Body of pancreas (tissue), 4 donors: ENCODE results near the gene STAT1. TPM values are rescaled to one million over a fixed set of nuclear protein-coding genes. Genes with fewer than 3 reads are reported as not detected.
A peak's percentile ranks its signal among the peaks of the same experiment; 100 is the strongest.

Experiments used
- ATAC-seq: fragments of 150-250 bp; one replicate; pipeline ENCODE4 v1.9.1; 2016
- DNase-seq, 4 donors: peaks; one replicate each; pipeline ENCODE4 v3.0.0-alpha.2; 2019
- H3K27ac ChIP-seq, 4 donors: fragments of 200-600 bp; sonication (generic); 1 replicate in 3 of 4; 2 replicates in 1 of 4; pipeline versions ENCODE4 v1.5.1 to v1.6.1; 2016 to 2019; ENCODE audit warnings: mild to moderate bottlenecking in 1 of 4, mixed read lengths in 1 of 4, moderate library complexity in 1 of 4
- H3K27me3 ChIP-seq, 2 donors: fragments of 200-600 bp; sonication (generic); one replicate each; pipeline ENCODE4 v1.6.0; 2016; ENCODE audit warnings: mild to moderate bottlenecking in 1 of 2
- H3K36me3 ChIP-seq, 2 donors: fragments of 200-600 bp; sonication (generic); replicated peaks in 1 of 2; 2 replicates each; pipeline ENCODE4 v1.5.1; 2016; ENCODE audit warnings: low read depth in 2 of 2; ENCODE audit not compliant: insufficient read depth in 1 of 2
- H3K4me1 ChIP-seq: fragments of 200-600 bp; sonication (generic); one replicate; pipeline ENCODE4 v1.6.0; 2016
- H3K4me3 ChIP-seq, 2 donors: fragments of 200-600 bp; sonication (generic); 1 replicate in 1 of 2; 2 replicates in 1 of 2; pipeline ENCODE4 v1.5.1; 2016 to 2019
- H3K9me3 ChIP-seq, 3 donors: fragments of 200-600 bp; sonication (generic); 1 replicate in 2 of 3; 2 replicates in 1 of 3; pipeline ENCODE4 v1.5.1; 2016
- POLR2A ChIP-seq, 3 donors: fragments of 450-650 bp; IDR thresholded peaks; one replicate each; pipeline ENCODE4 v1.6.1; 2016; ENCODE audit warnings: antibody characterized with exemption in 3 of 3, mild to moderate bottlenecking in 2 of 3
- WGBS, 2 donors: methylation state at CpG; one replicate each; pipeline ENCODE4 v1.1.5; 2017; 5-methylcytosine and 5-hydroxymethylcytosine counted together
- intact Hi-C: fragments of 100-400 bp; cut with DNase I; formaldehyde crosslinking; loops from one replicate; pipeline ENCODE4 v1.15.1; 2023
- total RNA-seq, 2 donors: library from RNA; depleted of rRNA; stranded (reverse); fragments of >200 nt; gene quantifications; one replicate each; pipeline ENCODE4 v1.1.0, GENCODE V29; 2016
- TF ChIP-seq, protein P1 (sequence below), 7 experiments: fragments of 450-650 bp in 4 of 7; fragments of 200-600 bp in 3 of 7; sonication (generic) in 3 of 7; IDR thresholded peaks; one replicate each; pipeline ENCODE4 v1.5.1; 2016 to 2019; ENCODE audit warnings: antibody characterized with exemption in 7 of 7

The STAT1 gene
- total RNA-seq, 2 donors from 2014 or later = 30.1 to 56.4 TPM

DNA sequence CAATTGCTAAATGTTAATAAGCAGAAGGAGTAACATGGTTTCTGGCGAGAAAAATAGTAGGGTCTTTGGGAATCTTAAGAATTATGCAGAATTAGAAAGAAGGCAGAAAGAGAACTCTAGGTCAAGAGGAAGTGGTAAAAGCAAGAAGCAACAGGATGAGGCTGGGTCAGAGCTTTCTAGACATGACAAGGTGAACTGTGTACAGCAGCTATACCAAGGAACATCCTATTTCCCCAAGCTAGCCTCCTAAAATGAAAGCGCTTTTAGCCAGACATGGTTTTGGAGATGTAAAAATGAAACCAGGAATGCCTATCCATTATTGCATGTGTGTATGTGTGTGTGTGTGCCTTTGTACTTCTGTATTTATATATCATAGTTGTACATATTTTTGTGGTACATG is 42.3 kb upstream of the STAT1 start:
- intact Hi-C loops = no loop called here
- ATAC-seq = no peak
- no peak for TF ChIP-seq POLR2A (IDR thresholded peaks at IDR 0.05)
- TF ChIP-seq, protein P1, sequence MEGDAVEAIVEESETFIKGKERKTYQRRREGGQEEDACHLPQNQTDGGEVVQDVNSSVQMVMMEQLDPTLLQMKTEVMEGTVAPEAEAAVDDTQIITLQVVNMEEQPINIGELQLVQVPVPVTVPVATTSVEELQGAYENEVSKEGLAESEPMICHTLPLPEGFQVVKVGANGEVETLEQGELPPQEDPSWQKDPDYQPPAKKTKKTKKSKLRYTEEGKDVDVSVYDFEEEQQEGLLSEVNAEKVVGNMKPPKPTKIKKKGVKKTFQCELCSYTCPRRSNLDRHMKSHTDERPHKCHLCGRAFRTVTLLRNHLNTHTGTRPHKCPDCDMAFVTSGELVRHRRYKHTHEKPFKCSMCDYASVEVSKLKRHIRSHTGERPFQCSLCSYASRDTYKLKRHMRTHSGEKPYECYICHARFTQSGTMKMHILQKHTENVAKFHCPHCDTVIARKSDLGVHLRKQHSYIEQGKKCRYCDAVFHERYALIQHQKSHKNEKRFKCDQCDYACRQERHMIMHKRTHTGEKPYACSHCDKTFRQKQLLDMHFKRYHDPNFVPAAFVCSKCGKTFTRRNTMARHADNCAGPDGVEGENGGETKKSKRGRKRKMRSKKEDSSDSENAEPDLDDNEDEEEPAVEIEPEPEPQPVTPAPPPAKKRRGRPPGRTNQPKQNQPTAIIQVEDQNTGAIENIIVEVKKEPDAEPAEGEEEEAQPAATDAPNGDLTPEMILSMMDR (IDR thresholded peaks at IDR 0.05) = no peak
- Histone ChIP-seq H3K36me3 (no peaks in the 10 kb centered on the region), H3K9me3 (no peaks in the 10 kb centered on the region), H3K27ac (no peak overlapping the region), H3K4me1 (no peaks in the 10 kb centered on the region), H3K27me3 (no peaks in the 10 kb centered on the region), H3K4me3 (no peak overlapping the region)
- whole genome bisulfite sequencing, 2 donors = 79 to 89% methylated on average over 2 of the region's 2 CpGs
- DNase-seq = no peak

DNA sequence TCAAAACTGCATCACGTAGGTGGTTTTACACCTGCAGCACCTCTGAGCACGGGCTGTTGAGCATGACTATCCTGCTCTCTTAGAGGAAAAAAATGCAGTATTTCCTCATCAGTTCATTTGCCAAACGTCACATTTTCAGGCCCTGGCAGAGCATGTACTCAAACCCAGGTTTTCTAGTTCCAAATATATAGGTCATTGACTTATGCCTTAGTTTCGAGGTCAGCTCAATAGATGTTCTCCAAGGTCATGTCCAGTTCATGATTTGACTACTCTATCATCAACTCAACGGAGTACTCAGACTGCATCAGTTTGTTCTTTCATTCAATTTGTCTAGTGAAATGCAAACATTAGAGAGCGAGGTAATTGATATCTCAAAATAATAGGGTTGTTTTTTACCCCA is 39.3 kb upstream of the STAT1 start:
- Histone ChIP-seq H3K4me1 (peaks cover 7% of the 10 kb centered on the region), H3K9me3 (no peaks in the 10 kb centered on the region), H3K36me3 (no peaks in the 10 kb centered on the region), H3K4me3 (no peak overlapping the region), H3K27ac (no peak overlapping the region), H3K27me3 (no peaks in the 10 kb centered on the region)
- WGBS, 2 donors = 47 to 50% methylated on average over 6 of the region's 6 CpGs
- no peak for TF ChIP-seq POLR2A (IDR thresholded peaks at IDR 0.05)
- TF ChIP-seq, protein P1 (IDR thresholded peaks at IDR 0.05) = no peak
- DNase-seq = no peak
- intact Hi-C loops = loop anchor here (5.0 kb wide), 1 partner anchor 99 kb away; the partner anchor contains the start of gene STAT4
- ATAC-seq = no peak

DNA sequence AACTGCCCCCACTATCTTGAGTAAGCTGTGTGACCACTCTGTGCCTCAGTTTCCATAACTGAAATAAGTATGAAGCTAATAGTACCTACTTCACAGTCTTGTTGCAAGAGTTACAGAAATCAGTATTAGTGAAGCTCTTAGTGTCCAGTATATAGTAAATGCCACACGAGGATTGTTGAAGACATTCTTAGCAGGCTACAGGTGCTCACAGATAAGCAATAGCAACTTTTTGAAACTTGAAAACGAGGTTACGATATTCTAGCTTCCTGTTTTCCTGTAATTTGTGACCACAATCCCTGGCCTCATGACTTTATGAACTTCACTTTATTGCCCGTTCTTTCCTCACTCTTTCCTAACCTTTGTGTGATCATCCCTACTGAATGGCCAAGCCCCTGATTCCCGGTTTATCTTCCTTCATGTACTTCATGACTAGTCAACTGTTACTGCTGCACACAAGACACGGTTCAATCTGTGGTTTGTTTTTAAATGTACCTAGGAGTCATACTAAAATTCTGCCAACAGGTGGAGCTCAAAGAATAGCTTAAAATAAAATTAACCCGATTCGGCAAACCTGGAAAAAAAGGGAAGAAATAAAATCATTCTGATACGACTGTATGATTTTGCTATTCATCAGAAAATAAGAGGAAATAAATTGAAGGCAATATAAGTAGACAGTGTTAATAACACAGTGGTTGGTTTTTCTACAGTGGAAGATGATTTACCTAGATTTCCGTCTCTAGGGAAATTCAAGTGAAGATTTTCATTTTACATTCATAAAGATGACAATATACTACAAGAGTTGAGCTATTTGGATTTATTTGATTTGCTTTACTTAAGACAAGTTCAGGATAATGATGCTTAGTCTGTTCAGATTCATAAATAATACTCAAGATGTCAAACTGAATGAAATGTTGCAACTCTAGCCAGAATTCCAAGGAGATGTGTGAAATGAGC is 38.1 kb upstream of the STAT1 start:
- Histone ChIP-seq H3K9me3 (no peaks in the 10 kb centered on the region), H3K36me3 (no peaks in the 10 kb centered on the region), H3K4me3 (no peak overlapping the region), H3K4me1 (peaks cover 7% of the 10 kb centered on the region), H3K27me3 (no peaks in the 10 kb centered on the region), H3K27ac (no peak overlapping the region)
- intact Hi-C loops = loop anchor here (5.0 kb wide), 1 partner anchor 100 kb away; the partner anchor contains the start of gene STAT4
- DNase-seq (peak in 1 of 4 donors; percentile 21), ATAC-seq (peak; percentile 74)
- 16% methylated on average over 10 of the region's 10 CpGs for WGBS, 2 donors
- no peak for TF ChIP-seq POLR2A (IDR thresholded peaks at IDR 0.05)
- TF ChIP-seq, protein P1 (IDR thresholded peaks at IDR 0.05) = peak; percentile 41 to 77 (median 70)

DNA sequence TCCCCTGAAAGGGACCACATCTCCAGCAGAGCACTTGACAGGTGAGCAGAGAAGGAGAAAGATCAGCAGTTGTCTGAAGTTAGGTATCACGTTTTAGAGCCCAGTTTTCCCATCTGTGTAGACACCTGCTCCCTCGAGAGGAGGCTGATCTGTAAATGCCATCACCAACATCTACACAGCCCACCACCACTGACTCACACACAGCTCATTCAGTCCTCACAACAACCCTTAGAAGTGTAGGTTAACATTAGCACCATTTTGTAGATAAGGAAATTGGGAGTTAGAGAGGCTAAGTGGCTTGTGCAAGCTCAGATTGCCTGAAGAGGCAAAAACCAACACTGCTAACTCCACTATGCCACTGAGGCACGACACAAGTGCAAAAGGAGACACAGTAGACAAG is 37.2 kb upstream of the STAT1 start:
- WGBS, 2 donors = 55 to 82% methylated on average over 3 of the region's 3 CpGs
- Histone ChIP-seq H3K27me3 (no peaks in the 10 kb centered on the region), H3K4me1 (peaks cover 7% of the 10 kb centered on the region), H3K4me3 (no peak overlapping the region), H3K9me3 (no peaks in the 10 kb centered on the region), H3K27ac (no peak overlapping the region), H3K36me3 (no peaks in the 10 kb centered on the region)
- TF ChIP-seq POLR2A (IDR thresholded peaks at IDR 0.05) = no peak
- TF ChIP-seq, protein P1 (IDR thresholded peaks at IDR 0.05) = no peak
- no peak for DNase-seq
- ATAC-seq = no peak
- intact Hi-C loops = loop anchor here (5.0 kb wide), 1 partner anchor 101 kb away; the partner anchor contains the start of gene STAT4
